ENCODE results near the gene ZNF562. TPM values are rescaled to one million over a fixed set of nuclear protein-coding genes. Genes with fewer than 3 reads are reported as not detected.

The ZNF562 gene
- total and polyA plus RNA-seq, 4 donors: 4.2 to 35.9 (median 20.1) TPM

DNA sequence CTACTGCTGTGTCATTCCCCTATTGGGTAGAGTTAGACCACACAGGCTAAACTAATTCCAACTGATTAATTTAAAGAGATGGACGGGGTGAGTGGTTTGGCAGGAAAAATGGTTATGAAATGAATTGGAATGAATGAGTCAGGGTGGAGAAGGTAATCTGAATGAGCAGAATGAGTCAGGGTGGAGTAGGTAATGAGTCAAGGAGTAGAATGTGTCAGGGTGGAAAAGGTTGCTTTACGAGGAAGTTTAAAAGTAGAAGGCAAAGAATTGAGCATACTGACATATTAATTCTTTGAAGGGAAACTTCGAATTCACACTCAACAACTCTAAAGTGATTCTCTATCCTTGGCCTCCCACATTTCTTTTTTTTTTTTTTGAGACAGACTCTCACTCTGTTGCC lies 77.9 kb downstream of the ZNF562 start:
- 80 to 85% methylated on average over 3 of the region's 3 CpGs for WGBS, 2 donors

More for the DNA sequence above, 77.9 kb downstream of the ZNF562 start:
- Histone ChIP-seq H3K27me3 (ENCODE audit: control insufficient read depth in 1 of 2, insufficient read depth in 2 of 2, low read length in 1 of 2) (no peaks in the 10 kb centered on the region), H3K27ac (ENCODE audit: low read depth in 1 of 2, low read length in 2 of 2) (no peak overlapping the region), H3K4me1 (ENCODE audit: control insufficient read depth in 1 of 2, insufficient read depth in 2 of 2, low read length in 2 of 2) (no peaks in the 10 kb centered on the region), H3K4me3 (ENCODE audit: low read length in 2 of 2) (no peak overlapping the region), H3K36me3 (ENCODE audit: control insufficient read depth in 1 of 2, insufficient read depth in 2 of 2, low read length in 1 of 2) (no peaks in the 10 kb centered on the region), H3K9me3 (ENCODE audit: control insufficient read depth, low read length) (no peaks in the 10 kb centered on the region)
- no peak for DNase-seq
- intact Hi-C loops (cut with DNase I): no loop called here
- no peak for ATAC-seq (ENCODE audit: low FRiP score)

Other genes with a start within 250 kb of the ZNF562 start
- gene ZNF266, start 239.5 kb downstream of the ZNF562 start, total RNA-seq: 10 to 100 TPM; 28.2 to 35.1 TPM
- gene ZNF266, start 239.5 kb downstream of the ZNF562 start, polyA plus RNA-seq: 10 to 100 TPM in 1 of 2 donors, 1 to 10 TPM in 1; 4.4 to 48.3 TPM
- gene ZNF560, start 176.5 kb downstream of the ZNF562 start, total RNA-seq: not detected
- gene ZNF560, start 176.5 kb downstream of the ZNF562 start, polyA plus RNA-seq: not detected
- 10 to 100 TPM; 17.3 to 22.2 TPM for gene ZNF426, start 136.5 kb downstream of the ZNF562 start, total RNA-seq
- gene ZNF426, start 136.5 kb downstream of the ZNF562 start, polyA plus RNA-seq: 1 to 10 TPM; 2.0 to 4.8 TPM
- 10 to 100 TPM; 28.4 to 31.2 TPM for gene ZNF121, start 90.6 kb downstream of the ZNF562 start, total RNA-seq
- 1 to 10 TPM; 3.6 to 4.8 TPM for gene ZNF121, start 90.6 kb downstream of the ZNF562 start, polyA plus RNA-seq
- 10 to 100 TPM; 37.5 to 38.3 TPM for gene ZNF561, start 53.9 kb downstream of the ZNF562 start, total RNA-seq
- gene ZNF561, start 53.9 kb downstream of the ZNF562 start, polyA plus RNA-seq: 10 to 100 TPM; 16.2 to 19.7 TPM
- 10 to 100 TPM; 17.4 to 33.0 TPM for gene ZNF846, start 93.6 kb upstream of the ZNF562 start, total RNA-seq
- gene ZNF846, start 93.6 kb upstream of the ZNF562 start, polyA plus RNA-seq: 10 to 100 TPM; 13.0 to 20.2 TPM
- 10 to 100 TPM; 29.1 to 29.8 TPM for gene FBXL12, start 144.0 kb upstream of the ZNF562 start, total RNA-seq
- gene FBXL12, start 144.0 kb upstream of the ZNF562 start, polyA plus RNA-seq: 10 to 100 TPM; 11.3 to 43.5 TPM
- 100 to 1,000 TPM; 207 to 220 TPM for gene UBL5, start 152.8 kb upstream of the ZNF562 start, total RNA-seq
- gene UBL5, start 152.8 kb upstream of the ZNF562 start, polyA plus RNA-seq: 1,000 to 10,000 TPM in 1 of 2 donors, 100 to 1,000 TPM in 1; 603 to 1,147 TPM
- gene PIN1, start 160.2 kb upstream of the ZNF562 start, total RNA-seq: 10 to 100 TPM; 45.5 to 45.8 TPM
- 100 to 1,000 TPM; 102 to 154 TPM for gene PIN1, start 160.2 kb upstream of the ZNF562 start, polyA plus RNA-seq